Stimulated activated CD4-positive, alpha-beta T cell treated with anti-CD3 and anti-CD28 coated beads, Interleukin-15, amount 100 ng/mL, for 48 hours (primary cell): Measurements from ENCODE around the gene SARDH.

Source experiments
- DNase-seq, 2 donors: peaks; one replicate each; pipeline ENCODE4 v3.0.0-alpha.2; 2020; ENCODE audit warnings: low read depth in 2 of 2

The SARDH gene

DNA sequence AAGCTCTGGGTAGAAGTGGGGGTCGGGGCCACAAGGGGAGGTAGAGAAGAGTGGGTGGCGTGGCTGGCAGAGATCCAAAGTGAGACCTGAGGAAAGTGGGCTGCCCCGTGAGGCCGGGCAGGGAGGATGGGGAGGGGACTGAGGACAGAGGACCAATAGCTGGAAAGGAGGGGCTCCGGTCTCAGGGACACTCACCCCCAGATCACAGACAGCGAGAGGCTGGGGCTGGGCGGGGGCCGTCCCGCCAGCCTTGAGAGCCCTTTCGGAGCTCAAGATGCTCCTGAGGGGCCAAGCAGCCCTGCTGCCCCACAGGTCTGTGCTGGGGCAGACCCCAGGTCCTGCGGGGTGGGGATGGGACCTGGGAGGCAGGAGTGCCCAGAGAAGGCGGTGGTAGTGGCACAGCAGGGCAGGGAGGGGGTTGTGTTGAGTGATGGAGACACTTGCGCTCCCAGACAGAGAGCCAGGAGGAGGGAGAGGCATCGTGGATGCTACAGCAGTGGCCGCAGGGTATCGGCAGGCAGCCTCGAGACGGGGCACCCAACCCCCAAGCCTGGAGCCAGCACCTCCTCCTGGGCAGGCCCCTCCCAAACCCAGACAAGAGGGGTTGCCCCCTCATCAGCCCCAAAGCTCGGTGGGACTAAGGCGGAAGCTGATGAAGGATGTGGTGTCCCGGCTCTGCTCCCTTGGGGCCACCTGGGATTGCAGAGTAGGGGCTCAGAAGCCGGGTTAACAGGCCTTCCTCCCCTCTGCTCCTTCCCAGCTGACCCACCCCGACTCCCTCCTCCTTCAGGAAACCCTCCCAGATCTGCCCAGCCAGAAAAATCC is 3.4 kb downstream of the SARDH start:
- DNase-seq, result no peak

DNA sequence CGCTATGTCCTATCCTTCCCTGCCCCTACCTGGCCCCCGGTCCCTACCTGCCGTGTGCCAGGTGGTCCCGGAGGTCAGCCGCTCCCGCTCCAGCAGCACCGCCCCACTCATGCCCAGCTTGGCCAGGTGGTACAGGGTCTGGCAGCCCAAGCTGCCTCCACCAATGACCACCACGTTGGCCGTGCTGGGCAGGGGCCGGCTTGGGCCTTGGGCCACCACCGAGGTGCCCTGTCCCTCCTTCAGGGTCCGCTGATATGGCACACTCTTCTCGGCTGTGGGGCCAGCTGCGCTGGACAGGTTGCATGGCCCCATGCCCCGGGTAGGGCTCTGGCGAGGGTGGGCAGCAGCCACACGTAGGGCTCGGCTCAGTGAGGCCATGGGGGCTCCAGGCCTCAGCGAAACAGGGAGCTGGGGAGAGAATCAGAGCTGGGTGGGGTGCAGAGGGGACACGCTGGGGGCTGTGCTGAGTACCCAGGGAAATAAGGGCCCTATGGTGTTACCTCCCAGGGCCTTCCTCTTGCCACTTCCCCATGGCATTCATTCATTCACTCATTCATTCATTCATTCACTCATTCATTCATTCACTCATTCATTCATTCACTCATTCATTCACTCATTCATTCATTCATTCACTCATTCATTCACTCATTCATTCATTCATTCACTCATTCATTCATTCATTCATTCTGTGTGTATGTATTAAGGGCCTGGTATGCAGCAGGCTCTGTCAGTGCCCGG is 4.2 kb downstream of the SARDH start:
- DNase-seq, result no peak

DNA sequence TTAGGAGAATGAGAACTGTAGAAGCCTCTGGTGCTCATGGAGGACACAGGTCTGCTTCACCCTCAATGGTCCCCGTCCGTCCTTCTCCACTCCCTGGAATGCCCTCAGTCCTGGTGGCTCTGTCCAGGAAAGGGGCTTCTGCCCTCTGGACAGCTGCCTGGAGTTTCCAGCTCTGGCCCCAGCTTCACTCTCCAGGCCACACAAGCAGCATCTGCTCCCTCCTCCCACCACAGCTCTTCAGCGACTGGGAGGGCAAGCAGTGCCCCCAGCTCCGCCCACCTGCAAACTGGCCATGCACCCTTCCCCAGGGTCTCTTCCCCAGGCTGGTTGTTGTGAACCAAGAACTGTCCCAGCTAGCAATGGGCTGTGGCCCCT is 4.7 kb downstream of the SARDH start:
- DNase-seq, result no peak

DNA sequence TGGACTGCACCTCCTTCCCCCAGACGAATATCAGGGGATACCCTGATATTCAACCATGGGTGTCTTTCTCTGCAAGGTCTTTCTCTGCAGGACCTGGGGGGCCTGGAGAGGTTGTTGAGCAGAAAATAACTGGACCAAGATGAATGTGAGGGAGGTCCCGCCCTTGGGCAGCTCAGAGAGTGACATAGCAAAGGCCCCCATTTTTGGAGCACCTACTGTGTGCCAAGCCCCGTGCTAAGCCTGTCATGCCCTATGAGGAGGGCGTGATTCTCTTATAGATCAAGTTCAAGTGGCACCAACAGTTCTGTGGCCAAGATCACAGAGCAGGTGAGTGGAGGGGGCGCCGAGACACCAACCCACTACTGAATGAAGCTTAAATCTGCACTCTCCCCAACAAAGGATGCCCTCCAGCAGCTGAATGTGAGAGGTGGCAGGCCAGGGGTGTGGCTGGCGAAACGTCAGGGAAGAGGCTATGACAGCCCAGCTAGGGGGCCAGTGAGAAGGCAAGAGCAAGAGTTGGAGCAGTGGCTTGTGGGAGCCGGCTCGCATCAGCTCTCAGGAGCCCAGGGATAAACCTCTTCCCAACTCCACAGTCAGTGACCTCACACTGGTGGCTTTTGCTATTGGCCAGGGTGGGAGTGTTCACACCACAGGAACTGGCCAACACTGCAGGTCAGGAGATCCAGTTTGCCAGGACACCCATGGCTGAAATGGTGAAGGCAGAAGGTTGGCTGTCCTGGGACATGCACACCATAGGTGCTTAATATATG is 5.3 kb downstream of the SARDH start:
- DNase-seq, result no peak

DNA sequence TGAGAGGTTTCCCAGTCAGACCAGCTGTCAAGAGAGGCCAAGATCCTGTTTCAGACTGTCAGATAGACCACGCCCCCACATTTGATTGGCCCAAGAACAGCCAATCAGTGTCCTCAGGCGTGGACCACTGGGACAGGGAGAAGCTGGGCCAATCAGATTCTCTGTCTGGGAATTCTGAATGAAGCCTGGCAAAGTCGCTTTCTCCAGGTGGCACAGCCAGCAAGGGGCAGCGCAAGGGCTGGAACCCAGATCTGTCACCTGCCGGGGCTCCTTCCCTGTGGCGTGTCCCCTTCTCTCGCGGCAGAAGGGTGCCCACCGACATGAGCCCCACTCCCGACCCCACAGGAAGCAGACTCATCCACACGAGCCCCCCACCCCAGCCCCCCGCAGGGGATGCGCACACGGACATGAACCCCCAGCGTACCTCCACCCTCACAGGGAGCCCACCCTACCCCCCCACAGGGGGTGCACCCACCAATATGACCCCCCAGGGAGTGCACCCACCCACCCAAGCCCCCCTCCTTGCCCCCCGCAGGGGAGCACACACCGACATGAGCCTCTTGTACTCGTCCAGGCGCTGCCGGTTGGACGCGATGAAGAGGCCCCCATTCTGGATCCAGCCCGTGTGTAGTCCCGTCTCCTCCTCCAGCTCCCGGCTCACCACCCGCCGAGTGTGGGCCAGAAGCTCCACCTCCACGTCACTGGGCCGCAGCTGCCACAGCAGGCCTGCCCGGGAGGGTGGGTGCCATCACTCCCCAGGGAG is 6.1 kb downstream of the SARDH start:
- DNase-seq, result no peak

DNA sequence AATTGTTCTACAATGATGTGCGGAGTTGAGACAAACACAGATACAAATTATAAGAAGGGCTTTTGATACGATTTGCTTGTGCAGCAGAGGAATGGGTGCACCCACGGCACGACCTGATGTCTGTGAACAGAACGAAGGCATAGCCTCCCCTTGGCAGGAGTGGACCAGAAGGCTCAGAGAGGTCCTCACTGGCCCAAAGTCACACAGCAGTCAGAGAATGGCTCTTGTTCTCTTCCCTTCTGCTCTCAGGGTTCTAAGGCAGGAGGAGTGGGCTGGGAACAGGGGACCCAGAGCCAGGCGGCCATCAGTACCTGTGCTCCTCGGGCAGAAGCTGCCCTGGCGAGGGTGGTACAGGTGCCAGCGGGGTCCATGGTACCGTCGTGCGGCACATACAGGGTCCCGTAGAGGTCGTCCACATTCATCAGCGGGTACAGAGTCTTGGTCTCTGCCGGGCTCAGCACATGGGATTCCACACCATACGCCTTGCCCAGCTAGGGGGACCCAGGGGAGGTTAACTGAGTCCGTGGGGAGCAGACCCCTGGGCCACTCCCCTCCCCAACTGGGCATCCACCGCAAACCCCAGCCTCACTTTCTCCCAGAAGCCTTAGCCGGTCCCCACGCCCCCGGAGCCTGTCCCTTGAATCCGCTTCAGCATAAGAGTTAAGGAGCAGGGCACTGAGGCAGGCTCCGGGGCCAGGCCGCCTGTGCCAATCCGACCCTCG is 7.0 kb downstream of the SARDH start:
- no peak for DNase-seq

DNA sequence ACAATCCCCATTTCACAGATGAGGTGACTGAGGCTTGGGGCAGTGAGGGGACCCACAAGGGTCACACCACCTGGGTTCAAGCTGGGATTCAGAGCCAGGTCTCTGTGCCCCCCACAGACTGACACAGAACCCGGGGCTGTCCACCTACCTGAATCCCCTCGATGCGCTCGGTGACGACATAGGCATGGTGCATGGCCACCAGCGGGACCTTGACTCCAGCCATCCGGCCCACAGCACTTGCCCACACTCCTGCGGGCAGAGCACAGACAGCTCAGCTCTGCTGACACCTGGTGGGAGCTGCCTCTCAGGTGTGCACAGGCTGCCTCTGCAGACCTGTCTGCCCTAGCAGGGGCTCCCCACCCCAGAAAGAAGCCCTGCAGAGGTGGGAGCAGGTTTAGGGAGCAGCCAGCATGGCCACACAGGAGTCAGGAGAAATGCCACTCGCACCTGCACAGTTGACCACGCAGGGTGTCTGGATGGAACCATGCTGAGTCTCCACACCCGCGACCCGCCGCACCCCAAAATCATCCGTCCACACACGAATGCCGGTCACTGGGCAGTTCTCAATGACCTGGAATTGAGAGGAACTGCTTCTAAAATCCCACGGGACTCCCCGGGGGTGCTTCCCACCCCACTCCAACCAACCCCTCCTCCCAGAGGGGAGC is 8.4 kb downstream of the SARDH start:
- DNase-seq, result no peak

DNA sequence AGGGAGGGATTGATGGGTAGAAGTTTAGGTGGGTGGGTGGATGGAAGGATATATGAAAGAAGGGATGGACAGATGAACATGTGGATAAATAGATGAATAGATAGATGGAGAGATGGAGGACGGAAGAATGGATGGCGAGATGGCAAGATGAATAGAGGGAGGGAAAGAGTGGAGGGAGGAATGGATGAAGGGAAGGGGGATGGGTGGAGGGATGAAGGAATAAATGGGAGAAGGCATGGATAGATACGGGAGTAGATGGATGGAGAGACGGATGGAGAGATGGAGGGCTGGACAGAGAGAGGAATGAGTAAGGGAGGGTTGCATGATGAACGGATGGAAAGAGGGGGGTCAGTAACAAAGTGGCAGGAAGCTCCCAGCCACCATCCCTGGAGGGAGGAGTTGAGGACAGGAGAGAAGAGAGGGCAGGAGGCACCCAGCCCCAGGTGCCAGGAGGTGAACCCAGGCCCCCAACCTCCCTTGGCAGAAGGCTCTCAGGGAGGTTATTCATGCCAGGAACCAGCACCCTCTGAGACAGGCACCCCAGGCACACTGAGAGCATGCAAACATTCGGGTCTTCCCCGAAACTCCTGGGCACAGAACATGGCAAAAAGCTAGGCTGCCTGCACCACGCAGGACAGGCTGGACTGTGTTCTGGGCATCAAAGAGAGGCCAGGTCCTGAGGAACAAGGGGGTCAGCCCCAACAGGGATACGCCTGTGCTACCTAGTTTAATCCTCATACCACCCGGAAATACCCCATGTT is 9.1 kb downstream of the SARDH start:
- DNase-seq, result no peak

DNA sequence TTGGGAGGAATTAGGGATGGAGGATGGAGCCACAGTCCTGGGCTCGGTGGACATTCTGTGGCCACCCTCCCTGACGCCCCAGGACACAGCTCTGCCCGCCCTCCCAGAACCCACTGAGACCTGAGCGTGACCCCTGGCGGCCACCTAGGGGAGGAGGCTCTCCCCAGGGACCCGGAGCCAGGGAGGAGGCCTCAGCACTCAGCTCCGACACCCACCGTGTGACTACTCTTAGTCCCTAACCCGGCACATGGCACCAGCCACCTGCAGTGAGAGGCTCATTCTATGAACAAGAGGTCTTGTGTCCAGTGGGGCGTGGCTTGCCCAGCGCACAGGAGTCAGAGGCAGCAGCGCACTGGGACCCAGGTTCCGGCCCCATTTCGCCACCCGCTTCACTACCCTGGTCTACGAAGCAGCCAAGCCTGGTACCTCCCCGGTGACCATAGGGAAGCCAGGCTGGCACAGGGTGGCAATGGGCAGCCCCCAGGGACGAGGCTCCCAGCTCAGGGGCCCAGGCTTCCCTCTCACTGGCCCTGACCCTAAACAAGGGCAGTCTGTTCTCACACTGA is 10.2 kb downstream of the SARDH start:
- no peak for DNase-seq

DNA sequence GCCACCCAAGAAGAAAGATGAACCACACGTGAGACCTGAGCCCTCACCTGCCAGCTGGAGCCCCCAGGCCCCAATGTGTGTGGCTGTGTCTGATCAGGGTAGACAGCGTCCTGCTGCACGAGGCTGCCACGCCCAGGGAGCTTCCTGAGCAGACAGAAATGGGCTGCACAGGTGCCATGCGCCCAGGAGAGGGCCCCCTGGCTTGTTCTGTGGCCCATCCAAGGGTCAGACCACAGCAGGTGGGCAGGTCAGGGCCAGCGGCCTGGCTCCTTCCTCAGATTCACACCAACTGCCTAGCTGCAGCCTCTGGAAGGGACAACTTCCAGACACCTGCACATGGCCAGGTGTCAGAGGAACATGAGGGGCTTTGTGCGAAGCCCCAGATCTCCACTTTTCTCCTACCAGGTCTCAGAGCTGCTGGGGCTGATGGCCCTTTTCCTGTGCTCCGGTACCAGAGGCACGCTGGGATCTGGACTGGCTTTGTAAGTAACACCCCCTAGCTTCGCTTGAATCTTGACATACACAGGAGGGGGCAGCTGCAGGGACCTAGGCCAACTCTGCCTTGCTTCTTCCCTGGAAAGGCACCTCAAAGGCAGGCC is 10.8 kb downstream of the SARDH start:
- DNase-seq, result no peak

DNA sequence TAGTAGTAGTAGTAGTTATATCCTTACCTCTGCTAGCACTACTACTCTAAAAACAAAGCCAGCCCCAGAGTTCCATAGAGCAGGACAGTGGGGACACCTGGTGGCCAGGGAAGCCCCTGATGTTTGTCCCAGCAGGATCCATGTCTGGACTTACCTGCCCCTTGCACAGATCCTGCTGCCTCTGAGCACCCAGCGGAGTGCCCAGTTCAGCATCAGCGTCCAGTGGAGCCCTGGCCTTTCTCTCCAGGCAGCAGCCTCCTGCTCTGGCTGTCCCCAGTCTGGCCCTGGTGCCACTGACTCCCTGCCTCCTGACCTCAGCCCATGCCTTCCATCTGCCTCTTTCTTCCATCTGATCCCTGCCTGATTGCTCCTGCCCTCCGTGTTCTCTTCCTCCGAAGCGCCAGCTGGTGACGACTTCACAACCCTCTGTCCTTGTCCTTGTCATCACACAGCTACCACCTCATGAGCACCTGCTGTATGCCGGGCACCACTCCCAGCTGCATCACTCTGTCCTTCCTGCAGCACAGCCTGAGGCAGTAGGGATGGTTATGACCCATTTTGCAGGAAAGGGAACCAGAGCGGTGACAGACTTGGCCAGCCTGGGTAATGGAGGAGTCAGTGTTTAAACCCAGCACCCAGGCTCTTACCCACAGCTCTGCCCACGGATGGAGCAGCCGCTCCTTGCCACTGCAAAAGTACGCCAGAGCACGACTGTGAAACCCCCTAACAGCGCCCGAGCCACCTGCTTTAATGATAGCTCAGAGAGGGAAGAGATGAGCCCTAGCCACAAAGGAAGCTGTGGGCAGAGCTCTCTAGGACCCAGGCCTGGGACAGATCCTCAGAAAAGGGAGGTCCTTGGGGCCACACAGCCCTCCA is 11.5 kb downstream of the SARDH start:
- DNase-seq, result no peak

DNA sequence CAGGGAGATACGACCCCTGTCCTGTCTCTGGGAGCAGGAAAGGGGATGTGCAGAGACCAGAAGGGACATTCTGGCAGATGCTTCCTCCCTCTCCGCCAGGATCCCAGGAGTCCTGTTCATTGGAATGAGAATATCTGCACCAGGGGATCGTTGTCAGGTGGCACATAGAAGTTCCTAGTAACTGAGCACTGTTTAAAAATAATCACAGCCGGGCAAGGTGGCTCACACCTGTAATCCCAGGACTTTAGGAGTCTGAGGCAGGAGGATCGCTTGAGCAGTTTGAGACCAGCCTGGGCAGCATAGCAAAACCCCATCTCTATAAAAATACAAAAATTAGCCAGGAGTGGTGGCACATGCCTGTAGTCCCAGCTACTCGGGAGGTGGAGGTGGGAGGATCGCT is 12.3 kb downstream of the SARDH start:
- no peak for DNase-seq

DNA sequence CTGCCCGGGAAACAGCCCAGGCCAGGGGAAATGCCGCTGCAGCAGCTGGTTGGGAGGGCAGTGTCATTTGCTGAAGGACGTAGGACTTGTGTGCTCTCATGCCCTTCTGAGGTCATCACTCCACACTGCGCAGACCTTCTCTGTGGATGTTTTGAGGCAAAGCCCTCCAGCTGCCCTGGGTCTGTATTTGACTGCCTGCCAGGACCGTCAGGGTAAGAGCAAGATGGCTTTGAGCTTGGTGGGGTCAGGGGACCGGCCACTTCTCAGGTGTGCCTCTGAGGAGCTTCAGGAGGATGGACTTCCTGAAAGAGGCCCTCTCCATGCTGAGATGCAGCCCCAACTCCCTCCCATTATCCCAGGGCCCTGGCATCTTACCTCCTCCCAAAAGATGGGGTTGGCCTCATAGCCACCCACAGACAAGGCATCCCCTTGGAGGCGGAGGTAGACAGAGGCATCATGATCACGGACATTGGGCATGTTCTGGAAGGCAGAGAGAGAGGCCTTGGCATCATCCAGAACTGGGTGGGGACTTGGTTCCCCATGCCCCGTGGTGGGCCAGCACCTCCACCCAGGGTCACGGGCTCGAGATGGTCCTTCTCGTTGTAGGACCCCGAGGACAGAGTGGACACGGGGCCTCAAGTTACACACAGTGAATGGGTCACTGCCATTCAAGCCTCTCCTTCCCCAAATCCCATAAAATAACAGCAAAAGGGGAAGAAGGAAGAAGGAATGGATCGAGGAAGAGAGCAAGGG is 19.4 kb downstream of the SARDH start:
- no peak for DNase-seq

DNA sequence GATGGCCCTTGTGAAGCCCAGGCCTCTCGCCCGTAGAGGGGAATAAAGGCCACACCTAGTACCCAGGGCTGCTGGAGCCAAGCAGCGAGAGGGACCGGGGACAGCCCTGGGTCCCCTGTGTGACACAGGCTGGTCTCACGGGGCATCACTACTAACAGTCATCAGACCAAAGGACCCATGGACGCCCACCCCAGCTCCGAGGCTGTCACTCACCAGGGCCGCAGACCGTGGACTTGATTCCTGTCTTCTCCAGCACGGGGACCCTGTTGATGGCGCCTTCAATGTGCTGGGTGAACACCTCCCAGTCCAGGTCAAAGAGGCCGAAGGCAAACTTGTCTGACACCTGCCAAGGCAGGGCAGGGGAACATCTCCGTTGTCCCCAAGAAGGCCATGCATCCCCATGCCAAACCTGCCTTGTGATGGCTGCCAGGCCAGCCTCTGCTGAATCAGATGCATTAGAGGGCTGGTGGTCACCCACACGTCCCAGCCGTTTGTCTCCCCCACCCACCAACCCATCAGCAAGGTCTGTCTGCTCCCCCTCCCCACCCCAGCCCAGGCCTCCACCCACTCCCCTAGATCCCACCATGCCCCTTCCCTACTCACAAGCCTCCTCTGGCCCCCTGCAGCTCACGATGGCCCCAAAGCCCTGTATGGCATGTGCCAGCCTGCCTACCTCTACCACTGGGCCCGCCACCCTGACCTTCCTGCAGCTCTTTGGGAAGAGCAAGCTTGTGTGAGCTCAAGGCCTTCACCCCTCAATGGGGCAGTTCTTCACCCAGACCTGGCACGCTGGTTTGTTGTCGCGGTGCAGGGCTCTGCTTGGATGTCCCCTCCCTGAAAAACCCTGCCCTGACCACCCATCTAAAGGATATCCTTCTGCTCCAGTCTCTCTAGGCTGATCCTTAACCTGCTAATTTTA is 20.8 kb downstream of the SARDH start:
- DNase-seq, result no peak

DNA sequence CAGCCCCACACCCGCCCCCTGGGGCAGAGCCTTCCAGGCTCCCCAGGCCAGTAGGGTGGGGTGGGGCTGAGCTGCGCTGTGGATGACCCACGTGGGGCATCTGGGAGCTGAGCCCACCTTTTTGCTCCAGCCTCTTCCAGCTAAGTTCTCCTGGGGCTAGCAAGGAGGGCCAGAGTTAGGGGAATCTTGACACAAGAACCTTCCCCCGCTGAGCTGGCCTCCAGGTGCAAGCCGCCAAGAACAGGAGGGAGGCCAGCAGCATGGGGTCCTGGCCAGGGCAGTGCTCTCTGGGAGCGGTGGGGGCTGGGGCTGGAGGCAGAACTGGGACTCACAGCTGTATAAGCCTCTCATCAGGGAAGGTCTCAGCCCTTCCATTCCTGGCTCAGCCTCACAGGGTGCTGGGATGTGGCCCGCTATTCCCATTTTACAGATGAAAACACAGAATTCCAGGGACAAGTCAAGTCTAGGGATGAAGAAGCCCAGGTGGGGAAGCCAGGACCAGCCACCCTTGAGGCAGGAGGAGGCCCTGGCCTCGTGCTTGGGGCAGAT is 21.5 kb downstream of the SARDH start:
- no peak for DNase-seq
